HG03066 (cell line): ENCODE measurements around the gene NEK8.

ENCODE experiments used
- ATAC-seq: cut with Tn5 transposase; IDR thresholded peaks from one replicate; pipeline ENCODE4 v1.9.1; 2021; ENCODE audit warnings: low read depth; ENCODE audit not compliant: unreplicated experiment

NEK8 gene

GRCh38 chr17:28728364-28729200 lies at the start of gene NEK8:
TSS of gene NEK8 (plus strand) at chr17:28728788. CDS start at chr17:28728814, 26 bp downstream.
- no peak for ATAC-seq

- ATAC-seq: no peak
Measured at GRCh38 chr17:28682655-28683054, 45.9 kb upstream of the NEK8 start.

GRCh38 chr17:28684963-28685362 lies 43.6 kb upstream of the NEK8 start:
- no peak for ATAC-seq

- no peak for ATAC-seq
Measured at GRCh38 chr17:28685366-28685765, 43.2 kb upstream of the NEK8 start.

- ATAC-seq: no peak
Measured at GRCh38 chr17:28686296-28686695, 42.3 kb upstream of the NEK8 start.

- no peak for ATAC-seq
Measured at GRCh38 chr17:28688481-28688880, 40.1 kb upstream of the NEK8 start.

GRCh38 chr17:28689011-28689410 lies 39.6 kb upstream of the NEK8 start:
- no peak for ATAC-seq

- ATAC-seq: no peak
Measured at GRCh38 chr17:28693869-28694268, 34.7 kb upstream of the NEK8 start.

- ATAC-seq: no peak
Measured at GRCh38 chr17:28698253-28698941, 30.2 kb upstream of the NEK8 start.

GRCh38 chr17:28700278-28700677 lies 28.3 kb upstream of the NEK8 start:
- ATAC-seq: no peak

- ATAC-seq: no peak
Measured at GRCh38 chr17:28700830-28701492, 27.6 kb upstream of the NEK8 start.

- no peak for ATAC-seq
Measured at GRCh38 chr17:28702026-28702751, 26.4 kb upstream of the NEK8 start.

- ATAC-seq: no peak
Measured at GRCh38 chr17:28702752-28703150, 25.8 kb upstream of the NEK8 start.

GRCh38 chr17:28703552-28704218 lies 24.9 kb upstream of the NEK8 start:
- no peak for ATAC-seq

GRCh38 chr17:28704219-28704858 lies 24.2 kb upstream of the NEK8 start:
- ATAC-seq: no peak

GRCh38 chr17:28705074-28705659 lies 23.4 kb upstream of the NEK8 start:
- ATAC-seq: no peak

- ATAC-seq: no peak
Measured at GRCh38 chr17:28705728-28706334, 22.8 kb upstream of the NEK8 start.

GRCh38 chr17:28706471-28707338 lies 21.9 kb upstream of the NEK8 start:
- ATAC-seq: no peak
